Liver (tissue), 3 donors: Measurements from ENCODE around the gene ZNF14.

Experiments
- CTCF ChIP-seq: fragments of 150-350 bp; IDR thresholded peaks from 2 replicates; pipeline ENCODE4 v1.5.1; 2017; ENCODE audit warnings: improper control_type of control experiment, low read depth, low read length; ENCODE audit not compliant: missing input control
- TAF1 ChIP-seq: conservative IDR thresholded peaks from 2 replicates; pipeline ENCODE4 v1.6.1; 2016; ENCODE audit warnings: antibody characterized with exemption, mild to moderate bottlenecking
- donor health status: healthy.
- donor health status: healthy.

GRCh38 chr19:19674315-19674714 is 58.6 kb downstream of the ZNF14 start:
- TF ChIP-seq TAF1 (no peak), CTCF (no peak)
